Measurements from ENCODE around the gene IQCF6.

DNA sequence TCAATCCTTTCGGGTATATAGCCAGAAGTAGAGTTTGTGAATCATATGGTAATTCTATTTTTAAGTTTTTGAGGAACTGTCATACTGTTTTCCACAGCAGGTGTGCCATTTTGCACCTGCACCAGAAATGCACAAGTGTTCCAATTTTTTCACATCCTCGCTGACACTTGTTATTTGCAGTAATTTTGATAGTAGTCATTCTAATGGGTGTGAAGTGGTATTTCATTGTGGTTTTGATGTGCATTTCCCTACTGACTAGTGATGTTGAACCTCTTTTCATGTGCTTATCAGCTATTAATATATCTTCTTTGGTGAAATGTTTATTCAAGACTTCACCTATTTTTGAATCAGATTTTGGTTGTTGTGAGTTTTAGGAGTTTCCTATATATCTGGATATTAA lies 43.1 kb downstream of the IQCF6 start:
- TF ChIP-seq, protein P1, sequence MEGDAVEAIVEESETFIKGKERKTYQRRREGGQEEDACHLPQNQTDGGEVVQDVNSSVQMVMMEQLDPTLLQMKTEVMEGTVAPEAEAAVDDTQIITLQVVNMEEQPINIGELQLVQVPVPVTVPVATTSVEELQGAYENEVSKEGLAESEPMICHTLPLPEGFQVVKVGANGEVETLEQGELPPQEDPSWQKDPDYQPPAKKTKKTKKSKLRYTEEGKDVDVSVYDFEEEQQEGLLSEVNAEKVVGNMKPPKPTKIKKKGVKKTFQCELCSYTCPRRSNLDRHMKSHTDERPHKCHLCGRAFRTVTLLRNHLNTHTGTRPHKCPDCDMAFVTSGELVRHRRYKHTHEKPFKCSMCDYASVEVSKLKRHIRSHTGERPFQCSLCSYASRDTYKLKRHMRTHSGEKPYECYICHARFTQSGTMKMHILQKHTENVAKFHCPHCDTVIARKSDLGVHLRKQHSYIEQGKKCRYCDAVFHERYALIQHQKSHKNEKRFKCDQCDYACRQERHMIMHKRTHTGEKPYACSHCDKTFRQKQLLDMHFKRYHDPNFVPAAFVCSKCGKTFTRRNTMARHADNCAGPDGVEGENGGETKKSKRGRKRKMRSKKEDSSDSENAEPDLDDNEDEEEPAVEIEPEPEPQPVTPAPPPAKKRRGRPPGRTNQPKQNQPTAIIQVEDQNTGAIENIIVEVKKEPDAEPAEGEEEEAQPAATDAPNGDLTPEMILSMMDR (IDR thresholded peaks at IDR 0.05): no peak
- TF ChIP-seq POLR2A (IDR thresholded peaks at IDR 0.05): no peak

Data from heart left ventricle (tissue), 13 donors.